Vagina (tissue), 2 donors: ENCODE measurements around the gene PIAS1. TPM values are rescaled to one million over a fixed set of nuclear protein-coding genes. Genes with fewer than 3 reads are reported as not detected.
"Not testable (repeated sequence)": the region's sequence is repeated elsewhere in the genome, so short reads cannot be mapped to it uniquely, and the experiment has no call there.

Experiments
- DNase-seq, 2 donors: peaks; one replicate each; pipeline ENCODE4 v3.0.0-alpha.2; 2017; ENCODE audit errors: extremely low spot score in 2 of 2
- H3K27ac ChIP-seq: fragments of 200-600 bp; sonication (generic); one replicate; pipeline ENCODE4 v1.5.1; 2019
- H3K27me3 ChIP-seq: fragments of 200-600 bp; sonication (generic); one replicate; pipeline ENCODE4 v1.5.1; 2019
- H3K36me3 ChIP-seq, 2 donors: fragments of 200-600 bp; sonication (generic); one replicate each; pipeline ENCODE4 v1.5.1; 2017 to 2019
- H3K4me1 ChIP-seq: fragments of 200-600 bp; sonication (generic); one replicate; pipeline ENCODE4 v1.5.1; 2019
- H3K4me3 ChIP-seq, 2 donors: fragments of 200-600 bp; sonication (generic); 1 replicate in 1 of 2; 2 replicates in 1 of 2; pipeline ENCODE4 v1.5.1; 2016 to 2019
- H3K9me3 ChIP-seq: fragments of 200-600 bp; sonication (generic); one replicate; pipeline ENCODE4 v1.5.1; 2019
- POLR2A ChIP-seq, 2 donors: fragments of 450-650 bp; IDR thresholded peaks; one replicate each; pipeline ENCODE4 v1.6.1; 2017; ENCODE audit warnings: antibody characterized with exemption in 2 of 2, mild to moderate bottlenecking in 2 of 2, moderate library complexity in 2 of 2
- POLR2AphosphoS5 ChIP-seq, 2 donors: sonication (generic); formaldehyde crosslinking; IDR thresholded peaks; one replicate each; pipeline ENCODE4 v1.9.0; 2017; ENCODE audit warnings: antibody characterized with exemption in 2 of 2, mild to moderate bottlenecking in 2 of 2, low read depth in 1 of 2; ENCODE audit not compliant: insufficient read depth in 1 of 2
- intact Hi-C: fragments of 100-400 bp; cut with DNase I; formaldehyde crosslinking; loops from one replicate; pipeline ENCODE4 v1.15.1; 2023
- total RNA-seq: library from RNA; depleted of rRNA; stranded (reverse); fragments of >200 nt; gene quantifications from one replicate; pipeline ENCODE4 v1.2.3, GENCODE V29; 2016
- TF ChIP-seq, protein P1 (sequence below), 3 experiments: fragments of 450-650 bp in 2 of 3; fragments of 200-600 bp in 1 of 3; sonication (generic) in 1 of 3; IDR thresholded peaks; one replicate each; pipeline ENCODE4 v1.5.1; 2017 to 2019; ENCODE audit warnings: antibody characterized with exemption in 3 of 3, mild to moderate bottlenecking in 2 of 3, moderate library complexity in 2 of 3

The PIAS1 gene
- total RNA-seq, 1 donor from 2014 or later: 88.1 TPM

DNA sequence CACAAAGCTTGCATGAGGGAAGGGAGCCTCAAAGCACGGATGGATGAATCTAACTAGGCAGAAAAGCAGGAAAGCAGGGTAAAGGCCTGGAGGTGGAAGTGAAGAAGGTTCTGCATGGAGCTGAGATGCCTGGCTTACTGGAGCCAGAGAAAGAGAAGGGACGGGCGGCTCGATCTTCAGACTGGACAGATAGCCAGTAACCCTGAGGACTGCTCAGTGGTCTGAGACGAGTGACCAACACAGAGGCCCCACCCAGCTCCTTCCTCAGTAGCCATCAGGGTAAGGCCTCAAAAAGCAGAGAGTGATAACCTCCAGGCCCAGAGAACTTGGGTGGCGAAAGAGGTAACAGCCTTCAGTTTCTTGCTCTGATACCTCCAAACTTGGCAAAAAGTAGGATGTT lies 169.1 kb downstream of the PIAS1 start:
- H3K27ac ChIP-seq: no peak overlapping the region
- TF ChIP-seq POLR2A (IDR thresholded peaks at IDR 0.05) (no peak), POLR2AphosphoS5 (IDR thresholded peaks at IDR 0.05; ENCODE audit: insufficient read depth in 1 of 2, low read depth in 1 of 2) (no peak)
- TF ChIP-seq, protein P1, sequence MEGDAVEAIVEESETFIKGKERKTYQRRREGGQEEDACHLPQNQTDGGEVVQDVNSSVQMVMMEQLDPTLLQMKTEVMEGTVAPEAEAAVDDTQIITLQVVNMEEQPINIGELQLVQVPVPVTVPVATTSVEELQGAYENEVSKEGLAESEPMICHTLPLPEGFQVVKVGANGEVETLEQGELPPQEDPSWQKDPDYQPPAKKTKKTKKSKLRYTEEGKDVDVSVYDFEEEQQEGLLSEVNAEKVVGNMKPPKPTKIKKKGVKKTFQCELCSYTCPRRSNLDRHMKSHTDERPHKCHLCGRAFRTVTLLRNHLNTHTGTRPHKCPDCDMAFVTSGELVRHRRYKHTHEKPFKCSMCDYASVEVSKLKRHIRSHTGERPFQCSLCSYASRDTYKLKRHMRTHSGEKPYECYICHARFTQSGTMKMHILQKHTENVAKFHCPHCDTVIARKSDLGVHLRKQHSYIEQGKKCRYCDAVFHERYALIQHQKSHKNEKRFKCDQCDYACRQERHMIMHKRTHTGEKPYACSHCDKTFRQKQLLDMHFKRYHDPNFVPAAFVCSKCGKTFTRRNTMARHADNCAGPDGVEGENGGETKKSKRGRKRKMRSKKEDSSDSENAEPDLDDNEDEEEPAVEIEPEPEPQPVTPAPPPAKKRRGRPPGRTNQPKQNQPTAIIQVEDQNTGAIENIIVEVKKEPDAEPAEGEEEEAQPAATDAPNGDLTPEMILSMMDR (IDR thresholded peaks at IDR 0.05): no peak
- DNase-seq: no peak
- no peaks in the 10 kb centered on the region for H3K9me3 ChIP-seq
- intact Hi-C loops: no loop called here
- no peak overlapping the region for H3K4me3 ChIP-seq
- peaks cover 11% of the 10 kb centered on the region for H3K4me1 ChIP-seq
- H3K27me3 ChIP-seq: no peaks in the 10 kb centered on the region
- H3K36me3 ChIP-seq: no peaks in the 10 kb centered on the region

DNA sequence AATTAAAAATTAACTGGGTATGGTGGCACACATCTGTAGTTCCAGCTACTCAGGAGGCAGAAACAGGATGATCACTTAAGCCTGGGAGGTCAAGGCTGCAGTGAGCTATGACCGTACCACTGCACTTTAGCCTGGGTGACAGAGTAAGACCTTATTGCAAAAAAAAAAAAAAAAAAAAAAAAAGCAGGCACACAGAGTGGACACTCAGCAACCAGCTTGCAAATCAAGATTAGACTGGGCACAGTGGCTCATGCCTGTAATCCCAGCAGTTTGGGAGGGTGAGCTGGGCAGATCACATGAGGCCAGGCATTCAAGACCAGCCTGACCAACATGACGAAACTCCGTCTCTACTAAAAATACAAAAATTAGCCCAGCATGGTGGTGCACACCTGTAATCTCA lies 170.0 kb downstream of the PIAS1 start:
- H3K36me3 ChIP-seq: no peaks in the 10 kb centered on the region
- intact Hi-C loops: no loop called here
- no peak for DNase-seq
- no peaks in the 10 kb centered on the region for H3K9me3 ChIP-seq
- no peak overlapping the region for H3K4me3 ChIP-seq
- no peak overlapping the region for H3K27ac ChIP-seq
- no peaks in the 10 kb centered on the region for H3K27me3 ChIP-seq
- TF ChIP-seq, protein P1 (IDR thresholded peaks at IDR 0.05): no peak
- TF ChIP-seq POLR2AphosphoS5 (IDR thresholded peaks at IDR 0.05; ENCODE audit: insufficient read depth in 1 of 2, low read depth in 1 of 2) (no peak), POLR2A (IDR thresholded peaks at IDR 0.05) (no peak)
- peaks cover 19% of the 10 kb centered on the region for H3K4me1 ChIP-seq

DNA sequence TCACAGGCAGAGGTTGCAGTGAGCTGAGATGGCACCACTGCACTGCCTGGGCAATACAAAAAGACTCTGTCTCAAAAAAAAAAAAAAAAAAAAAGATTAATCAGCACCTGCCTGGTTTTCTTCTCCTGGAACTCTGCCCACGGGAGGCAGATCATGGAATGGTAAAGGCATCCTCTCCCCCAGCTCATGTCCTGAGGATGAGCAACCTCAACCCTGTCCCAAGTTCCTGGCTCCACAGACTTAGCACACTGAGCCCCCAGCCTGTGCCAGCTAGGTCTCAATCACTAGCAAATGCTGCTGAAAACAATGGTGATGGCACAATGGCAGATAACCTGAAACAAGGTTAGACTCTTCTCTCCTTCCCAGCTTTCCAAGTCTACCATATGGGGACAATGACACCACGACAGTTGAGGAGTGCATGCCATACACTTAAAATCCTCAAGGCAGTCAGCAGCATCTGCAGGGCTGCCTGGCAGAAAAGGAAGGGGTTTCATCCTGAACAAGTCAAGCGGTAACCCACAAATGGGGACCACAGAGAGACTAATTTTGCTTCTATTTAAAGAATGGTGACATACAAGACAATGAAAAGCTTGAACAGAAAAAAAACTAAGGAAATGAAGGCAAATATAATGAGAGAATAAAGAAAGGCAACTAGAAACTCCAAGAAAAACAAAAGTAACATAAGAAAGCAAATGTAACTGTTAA lies 170.6 kb downstream of the PIAS1 start:
- intact Hi-C loops: no loop called here
- Histone ChIP-seq H3K4me1 (peaks cover 19% of the 10 kb centered on the region), H3K27me3 (no peaks in the 10 kb centered on the region), H3K4me3 (no peak overlapping the region), H3K9me3 (no peaks in the 10 kb centered on the region), H3K36me3 (no peaks in the 10 kb centered on the region), H3K27ac (no peak overlapping the region)
- DNase-seq: no peak
- TF ChIP-seq, protein P1 (IDR thresholded peaks at IDR 0.05): no peak
- no peak for TF ChIP-seq POLR2A (IDR thresholded peaks at IDR 0.05)
- TF ChIP-seq POLR2AphosphoS5 (IDR thresholded peaks at IDR 0.05; ENCODE audit: insufficient read depth in 1 of 2, low read depth in 1 of 2): no peak

DNA sequence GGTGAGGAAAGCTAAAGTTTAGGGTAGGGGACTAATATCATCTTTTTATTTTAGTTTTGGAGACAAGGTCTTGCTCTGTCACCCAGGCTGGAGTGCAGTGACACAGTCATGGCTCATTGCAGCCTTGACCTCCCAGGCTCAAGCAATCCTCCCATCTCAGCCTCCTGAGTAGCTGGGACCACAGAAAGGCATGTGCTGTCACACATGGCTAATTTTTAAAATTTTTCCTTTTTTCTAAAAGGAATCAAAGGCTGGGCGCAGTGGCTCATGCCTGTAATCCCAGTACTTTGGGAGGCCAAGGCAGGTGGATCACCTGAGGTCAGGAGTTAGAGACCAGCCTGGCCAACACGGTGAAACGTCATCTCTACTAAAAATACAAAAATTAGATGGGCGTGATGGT lies 171.3 kb downstream of the PIAS1 start:
- H3K27ac ChIP-seq, H3K36me3 ChIP-seq, intact Hi-C loops, H3K4me3 ChIP-seq, H3K9me3 ChIP-seq, H3K27me3 ChIP-seq, DNase-seq: not testable (repeated sequence)
- peaks cover 26% of the 10 kb centered on the region for H3K4me1 ChIP-seq

DNA sequence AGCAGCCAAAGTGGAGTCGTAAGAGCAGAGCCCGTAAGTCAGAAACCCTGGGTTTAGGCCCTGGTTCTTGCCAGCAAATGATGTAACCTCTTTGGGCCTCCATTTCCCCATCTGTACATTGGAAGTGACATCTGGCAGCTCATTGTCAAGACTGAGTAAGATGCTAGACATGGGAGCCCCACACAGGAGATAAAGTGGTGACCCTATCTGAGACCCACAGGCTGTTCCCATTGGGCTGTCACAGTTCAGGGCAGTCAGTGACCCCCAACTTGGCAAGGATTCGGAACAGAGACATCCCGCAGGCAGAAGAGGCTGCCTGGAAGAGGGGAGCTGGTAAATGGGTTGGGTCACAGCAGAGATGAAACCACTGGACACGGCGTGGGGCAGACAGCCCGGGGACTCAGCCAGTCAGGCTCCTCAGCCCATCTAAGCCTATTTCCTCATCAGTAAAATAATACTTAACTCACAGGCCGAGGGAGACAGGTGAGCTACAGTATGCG lies 173.6 kb downstream of the PIAS1 start:
- Histone ChIP-seq H3K4me3 (peak overlapping the region in 1 of 2 donors; percentile 91), H3K27ac (no peak overlapping the region)
- DNase-seq: no peak

More for the DNA sequence above, 173.6 kb downstream of the PIAS1 start:
- H3K9me3 ChIP-seq: no peaks in the 10 kb centered on the region
- no peaks in the 10 kb centered on the region for H3K36me3 ChIP-seq
- TF ChIP-seq POLR2AphosphoS5 (IDR thresholded peaks at IDR 0.05; ENCODE audit: insufficient read depth in 1 of 2, low read depth in 1 of 2) (no peak), POLR2A (IDR thresholded peaks at IDR 0.05) (no peak)
- TF ChIP-seq, protein P1 (IDR thresholded peaks at IDR 0.05): no peak
- H3K27me3 ChIP-seq: no peaks in the 10 kb centered on the region
- peaks cover 29% of the 10 kb centered on the region for H3K4me1 ChIP-seq
- intact Hi-C loops: no loop called here
